HG03469 (cell line): ENCODE data around the gene SYT3.

Source experiments
- ATAC-seq: cut with Tn5 transposase; IDR thresholded peaks from one replicate; pipeline ENCODE4 v1.9.1; 2021; ENCODE audit warnings: mild to moderate bottlenecking, moderate library complexity, moderate number of reproducible peaks; ENCODE audit not compliant: unreplicated experiment

SYT3 gene

GRCh38 chr19:50639121-50640112, at the start of gene SYT3:
Gene SYT3, minus strand, starts transcription at chr19:50639881. Its CDS starts 2,470 bp downstream, at chr19:50637411.
- no peak for ATAC-seq

GRCh38 chr19:50688766-50689165, 49.1 kb upstream of the SYT3 start:
- ATAC-seq: no peak

- no peak for ATAC-seq
Observed at GRCh38 chr19:50686310-50687032, 46.8 kb upstream of the SYT3 start.

GRCh38 chr19:50679177-50680125, 39.8 kb upstream of the SYT3 start:
- ATAC-seq: peak; percentile 58

GRCh38 chr19:50678323-50678722, 38.6 kb upstream of the SYT3 start:
- no peak for ATAC-seq

- no peak for ATAC-seq
Observed at GRCh38 chr19:50677636-50678035, 38.0 kb upstream of the SYT3 start.

GRCh38 chr19:50676625-50677197, 37.0 kb upstream of the SYT3 start:
- no peak for ATAC-seq

- no peak for ATAC-seq
Observed at GRCh38 chr19:50673118-50673517, 33.4 kb upstream of the SYT3 start.

- no peak for ATAC-seq
Observed at GRCh38 chr19:50670102-50670380, 30.4 kb upstream of the SYT3 start.

GRCh38 chr19:50669302-50670101, 29.8 kb upstream of the SYT3 start:
- no peak for ATAC-seq

- no peak for ATAC-seq
Observed at GRCh38 chr19:50668879-50669278, 29.2 kb upstream of the SYT3 start.

- no peak for ATAC-seq
Observed at GRCh38 chr19:50668416-50668815, 28.7 kb upstream of the SYT3 start.

- no peak for ATAC-seq
Observed at GRCh38 chr19:50667759-50668231, 28.1 kb upstream of the SYT3 start.

- no peak for ATAC-seq
Observed at GRCh38 chr19:50667177-50667758, 27.6 kb upstream of the SYT3 start.

GRCh38 chr19:50666346-50667176, 26.9 kb upstream of the SYT3 start:
- ATAC-seq: no peak

GRCh38 chr19:50664204-50664603, 24.5 kb upstream of the SYT3 start:
- no peak for ATAC-seq

GRCh38 chr19:50663482-50663790, 23.8 kb upstream of the SYT3 start:
- no peak for ATAC-seq

GRCh38 chr19:50662651-50663481, 23.2 kb upstream of the SYT3 start:
- no peak for ATAC-seq
